IMR-90 (cell line): ENCODE data around the gene LRRC26.

Experiments used
- BHLHE40 ChIP-seq: fragments of 150-350 bp; IDR thresholded peaks from 2 replicates; pipeline ENCODE4 v1.6.1; 2016; ENCODE audit warnings: mild to moderate bottlenecking, low read depth, low read length
- CEBPB ChIP-seq: IDR thresholded peaks from 2 replicates; pipeline ENCODE4 v1.6.1; 2012; ENCODE audit warnings: low read depth, low read length, improper control_type of control experiment
- CHD1 ChIP-seq: IDR thresholded peaks from 2 replicates; pipeline ENCODE4 v1.6.1; 2012; ENCODE audit warnings: low read depth, low read length, improper control_type of control experiment
- FOS ChIP-seq: fragments of 150-350 bp; IDR thresholded peaks from 2 replicates; pipeline ENCODE4 v1.6.1; 2016; ENCODE audit warnings: low read depth, low read length
- MAFK ChIP-seq: IDR thresholded peaks from 2 replicates; pipeline ENCODE4 v1.6.1; 2012; ENCODE audit warnings: low read depth, low read length, improper control_type of control experiment
- MAZ ChIP-seq: IDR thresholded peaks from 2 replicates; pipeline ENCODE4 v1.6.1; 2012; ENCODE audit warnings: low read depth, mild to moderate bottlenecking, low read length, improper control_type of control experiment, moderate library complexity, borderline replicate concordance
- MXI1 ChIP-seq: IDR thresholded peaks from 2 replicates; pipeline ENCODE4 v1.6.1; 2012; ENCODE audit warnings: low read depth, mild to moderate bottlenecking, low read length, moderate library complexity, borderline replicate concordance
- POLR2A ChIP-seq: IDR thresholded peaks from 2 replicates; pipeline ENCODE4 v1.6.1; 2012; ENCODE audit warnings: mild to moderate bottlenecking, low read depth, low read length
- RAD21 ChIP-seq: IDR thresholded peaks from 2 replicates; pipeline ENCODE4 v1.6.1; 2012; ENCODE audit warnings: low read length, improper control_type of control experiment
- RFX5 ChIP-seq: IDR thresholded peaks from 2 replicates; pipeline ENCODE4 v1.8.0; 2012; ENCODE audit warnings: low read depth, mild to moderate bottlenecking, low read length, moderate library complexity
- SMC3 ChIP-seq: fragments of 150-350 bp; IDR thresholded peaks from 2 replicates; pipeline ENCODE4 v1.6.1; 2016; ENCODE audit warnings: low read depth, mild to moderate bottlenecking, antibody characterized with exemption, low read length, moderate library complexity
- TF ChIP-seq, protein P1 (sequence below): conservative IDR thresholded peaks from 2 replicates; pipeline ENCODE4 v1.5.1; 2012; ENCODE audit warnings: mild to moderate bottlenecking, low read depth, low read length, improper control_type of control experiment
- TF ChIP-seq, protein P2 (sequence below): fragments of 150-350 bp; IDR thresholded peaks from 2 replicates; pipeline ENCODE4 v1.6.1; 2017; ENCODE audit warnings: mild to moderate bottlenecking, antibody characterized with exemption, low read length, low read depth

DNA sequence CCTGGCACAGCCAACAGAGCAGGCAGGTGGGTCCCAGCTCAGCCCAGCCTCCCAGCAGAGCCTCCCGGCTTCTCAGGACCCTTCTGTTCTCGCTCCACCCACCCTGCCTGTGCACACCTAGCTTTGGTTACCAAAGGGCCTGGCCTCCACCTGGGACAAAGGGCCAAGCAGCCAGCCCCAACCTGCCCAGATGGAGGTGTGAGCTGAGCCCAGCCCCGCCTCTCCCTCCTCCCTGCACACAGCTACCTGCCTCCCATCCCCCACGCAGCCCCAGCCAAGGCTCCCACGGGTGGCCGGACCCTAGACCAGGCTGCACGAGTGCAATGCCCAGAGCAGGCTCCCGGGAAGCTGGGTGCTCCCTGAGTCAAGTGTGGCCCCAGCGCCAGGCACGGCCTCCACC, 25.1 kb upstream of the LRRC26 start:
- TF ChIP-seq, protein P1, sequence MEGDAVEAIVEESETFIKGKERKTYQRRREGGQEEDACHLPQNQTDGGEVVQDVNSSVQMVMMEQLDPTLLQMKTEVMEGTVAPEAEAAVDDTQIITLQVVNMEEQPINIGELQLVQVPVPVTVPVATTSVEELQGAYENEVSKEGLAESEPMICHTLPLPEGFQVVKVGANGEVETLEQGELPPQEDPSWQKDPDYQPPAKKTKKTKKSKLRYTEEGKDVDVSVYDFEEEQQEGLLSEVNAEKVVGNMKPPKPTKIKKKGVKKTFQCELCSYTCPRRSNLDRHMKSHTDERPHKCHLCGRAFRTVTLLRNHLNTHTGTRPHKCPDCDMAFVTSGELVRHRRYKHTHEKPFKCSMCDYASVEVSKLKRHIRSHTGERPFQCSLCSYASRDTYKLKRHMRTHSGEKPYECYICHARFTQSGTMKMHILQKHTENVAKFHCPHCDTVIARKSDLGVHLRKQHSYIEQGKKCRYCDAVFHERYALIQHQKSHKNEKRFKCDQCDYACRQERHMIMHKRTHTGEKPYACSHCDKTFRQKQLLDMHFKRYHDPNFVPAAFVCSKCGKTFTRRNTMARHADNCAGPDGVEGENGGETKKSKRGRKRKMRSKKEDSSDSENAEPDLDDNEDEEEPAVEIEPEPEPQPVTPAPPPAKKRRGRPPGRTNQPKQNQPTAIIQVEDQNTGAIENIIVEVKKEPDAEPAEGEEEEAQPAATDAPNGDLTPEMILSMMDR: no peak
- TF ChIP-seq BHLHE40 (no peak), RFX5 (no peak), CHD1 (no peak), SMC3 (no peak), CEBPB (no peak), RAD21 (no peak), POLR2A (no peak), MAFK (no peak), FOS (no peak), MAZ (no peak), MXI1 (no peak)
- TF ChIP-seq, protein P2, sequence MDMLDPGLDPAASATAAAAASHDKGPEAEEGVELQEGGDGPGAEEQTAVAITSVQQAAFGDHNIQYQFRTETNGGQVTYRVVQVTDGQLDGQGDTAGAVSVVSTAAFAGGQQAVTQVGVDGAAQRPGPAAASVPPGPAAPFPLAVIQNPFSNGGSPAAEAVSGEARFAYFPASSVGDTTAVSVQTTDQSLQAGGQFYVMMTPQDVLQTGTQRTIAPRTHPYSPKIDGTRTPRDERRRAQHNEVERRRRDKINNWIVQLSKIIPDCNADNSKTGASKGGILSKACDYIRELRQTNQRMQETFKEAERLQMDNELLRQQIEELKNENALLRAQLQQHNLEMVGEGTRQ: no peak
